Placental pericyte (primary cell): ENCODE data around the gene GIGYF1. TPM values are rescaled to one million over a fixed set of nuclear protein-coding genes. Genes with fewer than 3 reads are reported as not detected.

ENCODE experiments used
- total RNA-seq: library from RNA; depleted of rRNA; stranded (reverse); fragments of >200 nt; gene quantifications from 2 replicates; pipeline ENCODE4 v1.2.3, GENCODE V29; 2012

The GIGYF1 gene
- total RNA-seq: 16.6 and 20.6 TPM in 2 replicates

GRCh38 chr7:100694098-100694745, at the start of gene GIGYF1:
Gene GIGYF1, minus strand, starts transcription at chr7:100694250. Its CDS starts 6,012 bp downstream, at chr7:100688238.

DNA sequence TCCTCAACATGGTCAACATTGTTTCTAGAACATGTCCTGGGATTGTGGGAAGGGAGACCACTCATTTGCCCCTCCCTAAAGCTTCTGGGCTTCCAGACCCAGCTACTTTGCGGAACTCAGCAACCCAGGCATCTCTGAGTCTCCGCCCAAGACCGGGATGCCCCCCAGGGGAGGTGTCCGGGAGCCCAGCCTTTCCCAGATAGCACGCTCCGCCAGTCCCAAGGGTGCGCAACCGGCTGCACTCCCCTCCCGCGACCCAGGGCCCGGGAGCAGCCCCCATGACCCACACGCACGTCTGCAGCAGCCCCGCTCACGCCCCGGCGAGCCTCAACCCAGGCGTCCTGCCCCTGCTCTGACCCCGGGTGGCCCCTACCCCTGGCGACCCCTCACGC, 26.2 kb upstream of the GIGYF1 start, which contains the start of gene EPO:
Gene EPO (plus strand): TSS at position 190 of the 392 bp plus-strand sequence. CDS start 513 bp downstream, outside the sequence.

GRCh38 chr7:100705753-100706671, 12.0 kb upstream of the GIGYF1 start, which contains the start of gene POP7:
Gene POP7, plus strand, starts transcription at chr7:100706121. Its CDS starts 710 bp downstream, at chr7:100706831.

GRCh38 chr7:100673302-100673941, 20.6 kb downstream of the GIGYF1 start, which contains the start of gene GNB2:
Gene GNB2, plus strand, starts transcription at chr7:100673740. Its CDS starts 2,526 bp downstream, at chr7:100676266.

GRCh38 chr7:100655908-100656674, 38.0 kb downstream of the GIGYF1 start, which contains the start of gene ACTL6B:
Gene ACTL6B, minus strand, starts transcription at chr7:100656448. Its CDS starts 94 bp downstream, at chr7:100656354.

DNA sequence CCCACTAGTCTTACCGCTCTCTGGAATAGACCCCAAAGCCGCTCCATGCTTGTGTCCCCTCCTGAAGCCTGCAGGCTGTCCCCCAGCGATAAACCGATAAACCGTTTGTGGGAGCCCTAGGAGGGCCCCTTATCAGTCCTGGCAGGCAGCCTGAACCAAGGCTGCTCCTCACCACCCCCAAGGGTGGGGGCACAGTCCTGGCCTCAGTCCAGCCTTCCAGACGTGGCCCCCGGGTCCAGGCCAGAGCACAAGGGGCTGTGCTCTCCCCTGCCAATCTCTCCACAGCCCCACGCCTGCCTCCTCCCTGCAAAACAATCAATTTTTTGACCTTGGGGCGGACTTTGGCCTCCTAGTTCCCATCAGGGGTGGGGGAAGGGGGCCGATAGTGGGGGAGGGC, 52.6 kb downstream of the GIGYF1 start, which contains the start of gene TFR2:
Gene TFR2 (minus strand): TSS at position 90 of the 397 bp plus-strand sequence. CDS start 43 bp downstream, at position 47.

Other genes starting within 250 kb of the GIGYF1 start
- gene SPACDR, start 230.0 kb downstream of the GIGYF1 start, total RNA-seq: 0.72 and 0.88 TPM in 2 replicates
- gene TSC22D4, start 215.0 kb downstream of the GIGYF1 start, total RNA-seq: 35.5 and 37.9 TPM in 2 replicates
- gene NYAP1, start 210.3 kb downstream of the GIGYF1 start, total RNA-seq: 0.72 and 1.8 TPM in 2 replicates
- 7.0 and 13.9 TPM in 2 replicates for gene AGFG2, start 155.0 kb downstream of the GIGYF1 start, total RNA-seq
- gene SAP25, start 120.3 kb downstream of the GIGYF1 start, total RNA-seq: 0.72 TPM in 1 of 2 replicates, not detected in the other
- 32.8 and 52.5 TPM in 2 replicates for gene LRCH4, start 108.1 kb downstream of the GIGYF1 start, total RNA-seq
- gene FBXO24, start 107.9 kb downstream of the GIGYF1 start, total RNA-seq: 0.66 and 0.86 TPM in 2 replicates
- gene PCOLCE, start 91.9 kb downstream of the GIGYF1 start, total RNA-seq: 109 and 167 TPM in 2 replicates
- gene MOSPD3, start 81.7 kb downstream of the GIGYF1 start, total RNA-seq: 7.0 and 9.0 TPM in 2 replicates
- gene TFR2, start 52.7 kb downstream of the GIGYF1 start, total RNA-seq: 0.44 TPM in 1 of 2 replicates, not detected in the other
- gene ACTL6B, start 37.8 kb downstream of the GIGYF1 start, total RNA-seq: not detected in 2 replicates
- gene GNB2, start 20.5 kb downstream of the GIGYF1 start, total RNA-seq: 152 and 165 TPM in 2 replicates
- 19.5 and 57.0 TPM in 2 replicates for gene POP7, start 11.9 kb upstream of the GIGYF1 start, total RNA-seq
- not detected in 2 replicates for gene EPO, start 26.2 kb upstream of the GIGYF1 start, total RNA-seq
- not detected in 2 replicates for gene ZAN, start 39.3 kb upstream of the GIGYF1 start, total RNA-seq
- 58.1 and 61.5 TPM in 2 replicates for gene EPHB4, start 133.3 kb upstream of the GIGYF1 start, total RNA-seq
- gene SLC12A9, start 158.5 kb upstream of the GIGYF1 start, total RNA-seq: 16.9 and 27.5 TPM in 2 replicates
- gene TRIP6, start 173.1 kb upstream of the GIGYF1 start, total RNA-seq: 78.3 and 78.6 TPM in 2 replicates
- gene SRRT, start 180.9 kb upstream of the GIGYF1 start, total RNA-seq: 42.7 and 75.4 TPM in 2 replicates
- gene UFSP1, start 195.5 kb upstream of the GIGYF1 start, total RNA-seq: 8.8 and 9.3 TPM in 2 replicates
- gene ACHE, start 201.6 kb upstream of the GIGYF1 start, total RNA-seq: 0.14 and 0.22 TPM in 2 replicates